Aorta (tissue), 5 donors: ENCODE measurements around the gene PPL. TPM values are rescaled to one million over a fixed set of nuclear protein-coding genes. Genes with fewer than 3 reads are reported as not detected.
"Not testable (repeated sequence)": the region's sequence is repeated elsewhere in the genome, so short reads cannot be mapped to it uniquely, and the experiment has no call there.

ENCODE experiments used
- ATAC-seq: fragments of 200-7000 bp; cut with Tn5 transposase; one replicate; pipeline ENCODE4 v1.9.1; 2022; ENCODE audit warnings: moderate library complexity; ENCODE audit not compliant: low FRiP score
- DNase-seq, 2 donors: peaks; one replicate each; pipeline ENCODE4 v3.0.0-alpha.2; 2020
- H3K27ac ChIP-seq, 2 donors: one replicate each; pipeline ENCODE4 v1.5.1; 2013; ENCODE audit warnings: low read length in 2 of 2, mild to moderate bottlenecking in 2 of 2, moderate library complexity in 2 of 2, control low read depth in 1 of 2, inconsistent platforms in 1 of 2, low read depth in 1 of 2
- H3K27me3 ChIP-seq, 2 donors: one replicate each; pipeline ENCODE4 v1.6.1; 2013; ENCODE audit warnings: control low read depth in 1 of 2, low read length in 1 of 2, mild to moderate bottlenecking in 1 of 2, moderate library complexity in 1 of 2; ENCODE audit not compliant: insufficient read depth in 2 of 2, control insufficient read depth in 1 of 2
- H3K36me3 ChIP-seq, 2 donors: one replicate each; pipeline ENCODE4 v1.6.1; 2013; ENCODE audit warnings: control low read depth in 1 of 2, low read length in 1 of 2, mild to moderate bottlenecking in 1 of 2; ENCODE audit not compliant: insufficient read depth in 2 of 2, control insufficient read depth in 1 of 2
- H3K4me1 ChIP-seq, 2 donors: one replicate each; pipeline ENCODE4 v1.6.1; 2013; ENCODE audit warnings: low read length in 2 of 2, control low read depth in 1 of 2, mild to moderate bottlenecking in 1 of 2, moderate library complexity in 1 of 2; ENCODE audit not compliant: insufficient read depth in 2 of 2, control insufficient read depth in 1 of 2
- H3K4me3 ChIP-seq, 2 donors: one replicate each; pipeline ENCODE4 v1.5.1; 2013; ENCODE audit warnings: low read length in 2 of 2, control low read depth in 1 of 2, mild to moderate bottlenecking in 1 of 2
- H3K9me3 ChIP-seq: one replicate; pipeline ENCODE4 v1.6.1; 2013; ENCODE audit warnings: mild to moderate bottlenecking, low read length; ENCODE audit not compliant: control insufficient read depth
- WGBS, 2 donors: extraction: QIAGEN DNeasy Blood & Tissue Kit; methylation state at CpG; one replicate each; pipeline ENCODE4 v1.1.7; 2013; 5-methylcytosine and 5-hydroxymethylcytosine counted together
- intact Hi-C, 2 donors: fragments of 100-400 bp; cut with DNase I; formaldehyde crosslinking; loops; one replicate each; pipeline versions ENCODE4 v1.14.2 to v1.15.0; 2022
- polyA plus RNA-seq, 2 donors: library from polyadenylated mRNA; stranded (reverse); fragments of 200-250 nt; gene quantifications; one replicate each; pipeline ENCODE4 v1.2.3, GENCODE V29; 2013
- total RNA-seq, 2 donors: library from RNA; stranded (reverse); fragmentation: NEBNext Ultra II Directional; extraction: Animal tissue kit (Norgen Biotek cat#: 25700); gene quantifications; one replicate each; pipeline ENCODE4 v1.2.1, GENCODE V29; 2021
- donor health status: healthy with polysubstance abuse.
- donor health status: Bipolar disorder and iron deficiency.
- donor health status: DM: no; HTN: no; CAD: no.
- donor health status: DM: no; HTN: no; CAD: no.
- donor health status: DM: yes; HTN: yes; CAD: no.

The PPL gene
- total and polyA plus RNA-seq, 4 donors = 5.9 to 23.9 (median 17.4) TPM

GRCh38 chr16:4976611-4977145 lies 39.7 kb upstream of the PPL start:
- DNase-seq = peak; percentile 9 to 44
- Histone ChIP-seq H3K4me3 (no peak overlapping the region), H3K27me3 (no peaks in the 10 kb centered on the region), H3K36me3 (no peaks in the 10 kb centered on the region), H3K4me1 (no peaks in the 10 kb centered on the region), H3K27ac (no peak overlapping the region), H3K9me3 (peaks cover 2% of the 10 kb centered on the region)
- intact Hi-C loops = no loop called here
- 78 to 82% methylated on average over 5 of the region's 5 CpGs for WGBS, 2 donors
- no peak for ATAC-seq

GRCh38 chr16:4976079-4976478 lies 39.1 kb upstream of the PPL start:
- H3K9me3 ChIP-seq = peaks cover 2% of the 10 kb centered on the region
- H3K27ac ChIP-seq = no peak overlapping the region
- no peaks in the 10 kb centered on the region for H3K4me1 ChIP-seq
- intact Hi-C loops = no loop called here
- H3K36me3 ChIP-seq = no peaks in the 10 kb centered on the region
- H3K27me3 ChIP-seq = no peaks in the 10 kb centered on the region
- no peak overlapping the region for H3K4me3 ChIP-seq
- WGBS, 2 donors = 84 to 91% methylated on average over 2 of the region's 2 CpGs
- no peak for ATAC-seq
- DNase-seq = peak; percentile 1 to 6

GRCh38 chr16:4972938-4973587 lies 36.1 kb upstream of the PPL start:
- Histone ChIP-seq H3K4me3 (no peak overlapping the region), H3K36me3 (no peaks in the 10 kb centered on the region), H3K27me3 (no peaks in the 10 kb centered on the region), H3K27ac (no peak overlapping the region), H3K9me3 (peaks cover 2% of the 10 kb centered on the region), H3K4me1 (no peaks in the 10 kb centered on the region)
- WGBS, 2 donors = 40 to 53% methylated on average over 8 of the region's 8 CpGs
- ATAC-seq (no peak), DNase-seq (peak; percentile 30 to 57)
- intact Hi-C loops = no loop called here

- 60% methylated on average over 3 of the region's 3 CpGs for WGBS, 2 donors
- H3K4me3 ChIP-seq = no peak overlapping the region
- H3K27me3 ChIP-seq = no peaks in the 10 kb centered on the region
- no peak for ATAC-seq
- H3K36me3 ChIP-seq = no peaks in the 10 kb centered on the region
- peaks cover 2% of the 10 kb centered on the region for H3K9me3 ChIP-seq
- intact Hi-C loops = no loop called here
- no peak overlapping the region for H3K27ac ChIP-seq
- no peaks in the 10 kb centered on the region for H3K4me1 ChIP-seq
- DNase-seq = no peak
Observed at GRCh38 chr16:4970010-4970409, 33.1 kb upstream of the PPL start.

GRCh38 chr16:4968879-4969483 lies 32.0 kb upstream of the PPL start:
- intact Hi-C loops = no loop called here
- H3K36me3 ChIP-seq = no peaks in the 10 kb centered on the region
- H3K4me1 ChIP-seq = no peaks in the 10 kb centered on the region
- no peaks in the 10 kb centered on the region for H3K27me3 ChIP-seq
- H3K27ac ChIP-seq = no peak overlapping the region
- 61 to 62% methylated on average over 13 of the region's 13 CpGs for WGBS, 2 donors
- H3K4me3 ChIP-seq = no peak overlapping the region
- DNase-seq (peak in 1 of 2 donors; percentile 15), ATAC-seq (no peak)
- peaks cover 2% of the 10 kb centered on the region for H3K9me3 ChIP-seq

GRCh38 chr16:4968278-4968677 lies 31.3 kb upstream of the PPL start:
- H3K27me3 ChIP-seq, H3K4me1 ChIP-seq, H3K27ac ChIP-seq, H3K4me3 ChIP-seq, ATAC-seq, H3K36me3 ChIP-seq, H3K9me3 ChIP-seq, intact Hi-C loops: not testable (repeated sequence)
- WGBS, 2 donors = 80 to 91% methylated on average over 12 of the region's 12 CpGs
- DNase-seq = peak in 1 of 2 donors; percentile 17

GRCh38 chr16:4966736-4967453 lies 29.9 kb upstream of the PPL start:
- peak; percentile 29 for ATAC-seq
- intact Hi-C loops = no loop called here

GRCh38 chr16:4963527-4963926 lies 26.6 kb upstream of the PPL start:
- H3K9me3 ChIP-seq, H3K27ac ChIP-seq, H3K27me3 ChIP-seq, ATAC-seq, H3K4me3 ChIP-seq, H3K4me1 ChIP-seq, intact Hi-C loops, H3K36me3 ChIP-seq: not testable (repeated sequence)
- DNase-seq = peak in 1 of 2 donors; percentile 1
- 74 to 75% methylated on average over 7 of the region's 7 CpGs for WGBS, 2 donors

More at GRCh38 chr16:4966736-4967453, 29.9 kb upstream of the PPL start:
- peak in 1 of 2 donors; percentile 40 for DNase-seq
- Histone ChIP-seq H3K4me3 (no peak overlapping the region), H3K9me3 (no peaks in the 10 kb centered on the region), H3K27me3 (no peaks in the 10 kb centered on the region), H3K4me1 (no peaks in the 10 kb centered on the region), H3K27ac (no peak overlapping the region), H3K36me3 (no peaks in the 10 kb centered on the region)
- WGBS, 2 donors = 72 to 77% methylated on average over 10 of the region's 10 CpGs
